ENCODE results near the gene TMEM128. TPM values are rescaled to one million over a fixed set of nuclear protein-coding genes. Genes with fewer than 3 reads are reported as not detected.
"Not testable (repeated sequence)": the region's sequence is repeated elsewhere in the genome, so short reads cannot be mapped to it uniquely, and the experiment has no call there.

The TMEM128 gene
- total RNA-seq, 1 donor from 2014 or later, result 22.5 TPM

GRCh38 chr4:4226606-4227438, 21.2 kb downstream of the TMEM128 start, which contains the start of gene OTOP1:
TSS of gene OTOP1 (minus strand) at chr4:4226929. CDS start at chr4:4226864, 65 bp downstream.
- DNase-seq (ENCODE audit: low spot score, unreplicated experiment), result no peak
- no peaks in the 10 kb centered on the region for H3K4me1 Mint-ChIP-seq (ENCODE audit: low read depth)
- no peak within 1 kb of the TSS for H3K4me3 Mint-ChIP-seq (ENCODE audit: low read depth)
- H3K27ac Mint-ChIP-seq, result no peak within 1 kb of the TSS
- H3K36me3 Mint-ChIP-seq (ENCODE audit: insufficient read depth), result peaks cover 5% of the 10 kb centered on the region
- TF ChIP-seq CTCF (IDR thresholded peaks at IDR 0.05; ENCODE audit: unreplicated experiment), result no peak
- peaks cover 81% of the 10 kb centered on the region for H3K27me3 Mint-ChIP-seq
- H3K9me3 Mint-ChIP-seq (ENCODE audit: low read depth), result no peaks in the 10 kb centered on the region

GRCh38 chr4:4225915-4226605, 22.0 kb downstream of the TMEM128 start:
- no peaks in the 10 kb centered on the region for H3K9me3 Mint-ChIP-seq (ENCODE audit: low read depth)

GRCh38 chr4:4217113-4217512, 30.9 kb downstream of the TMEM128 start:
- H3K9me3 Mint-ChIP-seq (ENCODE audit: low read depth), result no peaks in the 10 kb centered on the region
- no peak for DNase-seq (ENCODE audit: low spot score, unreplicated experiment)
- no peak for TF ChIP-seq CTCF (IDR thresholded peaks at IDR 0.05; ENCODE audit: unreplicated experiment)
- no peaks in the 10 kb centered on the region for H3K4me1 Mint-ChIP-seq (ENCODE audit: low read depth)
- no peak overlapping the region for H3K4me3 Mint-ChIP-seq (ENCODE audit: low read depth)
- no peaks in the 10 kb centered on the region for H3K36me3 Mint-ChIP-seq (ENCODE audit: insufficient read depth)
- H3K27ac Mint-ChIP-seq, result no peak overlapping the region
- peaks cover 33% of the 10 kb centered on the region for H3K27me3 Mint-ChIP-seq

More at GRCh38 chr4:4225915-4226605, 22.0 kb downstream of the TMEM128 start:
- no peak for TF ChIP-seq CTCF (IDR thresholded peaks at IDR 0.05; ENCODE audit: unreplicated experiment)
- Mint-ChIP-seq H3K36me3 (ENCODE audit: insufficient read depth) (peaks cover 5% of the 10 kb centered on the region), H3K27me3 (peaks cover 84% of the 10 kb centered on the region), H3K4me3 (ENCODE audit: low read depth) (no peak overlapping the region), H3K4me1 (ENCODE audit: low read depth) (no peaks in the 10 kb centered on the region), H3K27ac (no peak overlapping the region)
- no peak for DNase-seq (ENCODE audit: low spot score, unreplicated experiment)

- no peak for DNase-seq (ENCODE audit: low spot score, unreplicated experiment)
- no peak overlapping the region for H3K4me3 Mint-ChIP-seq (ENCODE audit: low read depth)
- H3K27me3 Mint-ChIP-seq, result peaks cover 28% of the 10 kb centered on the region
- H3K9me3 Mint-ChIP-seq (ENCODE audit: low read depth), result no peaks in the 10 kb centered on the region
- no peaks in the 10 kb centered on the region for H3K4me1 Mint-ChIP-seq (ENCODE audit: low read depth)
- H3K27ac Mint-ChIP-seq, result no peak overlapping the region
- no peaks in the 10 kb centered on the region for H3K36me3 Mint-ChIP-seq (ENCODE audit: insufficient read depth)
- TF ChIP-seq CTCF (IDR thresholded peaks at IDR 0.05; ENCODE audit: unreplicated experiment), result no peak
Measured at GRCh38 chr4:4216648-4217047, 31.4 kb downstream of the TMEM128 start.

GRCh38 chr4:4213674-4214073, 34.3 kb downstream of the TMEM128 start:
- H3K27ac Mint-ChIP-seq; H3K36me3 Mint-ChIP-seq (ENCODE audit: insufficient read depth); H3K4me3 Mint-ChIP-seq (ENCODE audit: low read depth); H3K9me3 Mint-ChIP-seq (ENCODE audit: low read depth); DNase-seq (ENCODE audit: low spot score, unreplicated experiment); H3K4me1 Mint-ChIP-seq (ENCODE audit: low read depth): not testable (repeated sequence)
- peaks cover 30% of the 10 kb centered on the region for H3K27me3 Mint-ChIP-seq

Data from progenitor cell of endocrine pancreas (in vitro differentiated cells).